ENCODE results near the gene SLC16A14.
A peak's percentile ranks its signal among the peaks of the same experiment; 100 is the strongest.

Gene SLC16A14

DNA sequence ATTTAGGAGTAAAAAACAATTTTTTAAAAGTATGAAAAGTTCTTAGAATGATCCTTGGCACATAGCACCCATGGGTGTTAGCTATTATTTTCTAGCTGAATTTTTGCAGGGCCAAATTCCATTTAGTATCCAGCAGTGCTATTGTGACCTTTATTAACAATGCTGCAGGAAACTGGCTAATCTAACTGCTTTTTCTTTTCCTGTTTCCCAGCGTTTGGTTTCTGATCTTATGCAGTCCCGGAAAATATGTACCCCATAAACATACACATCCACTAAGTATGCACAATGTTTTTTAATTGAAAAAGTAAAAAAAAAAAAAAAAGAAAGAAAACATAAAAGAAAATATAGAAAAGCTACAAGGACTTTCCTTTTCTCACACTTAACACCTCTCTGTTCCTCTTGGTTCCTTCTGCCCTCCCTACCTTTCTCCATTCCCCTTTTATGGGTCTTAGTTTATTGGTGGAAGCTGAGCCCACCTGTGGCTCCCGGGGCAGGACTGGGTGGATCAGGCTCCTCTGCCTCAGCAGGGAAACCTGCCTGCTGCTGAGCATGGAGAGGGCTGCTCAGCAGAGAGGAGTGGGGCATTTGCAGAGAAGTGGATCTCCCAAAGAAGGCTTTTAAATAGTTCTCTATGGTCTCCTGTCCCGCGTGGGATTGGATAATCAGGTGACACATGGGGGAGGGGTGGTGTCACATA is 9.3 kb upstream of the SLC16A14 start:
- TF ChIP-seq, protein P1, sequence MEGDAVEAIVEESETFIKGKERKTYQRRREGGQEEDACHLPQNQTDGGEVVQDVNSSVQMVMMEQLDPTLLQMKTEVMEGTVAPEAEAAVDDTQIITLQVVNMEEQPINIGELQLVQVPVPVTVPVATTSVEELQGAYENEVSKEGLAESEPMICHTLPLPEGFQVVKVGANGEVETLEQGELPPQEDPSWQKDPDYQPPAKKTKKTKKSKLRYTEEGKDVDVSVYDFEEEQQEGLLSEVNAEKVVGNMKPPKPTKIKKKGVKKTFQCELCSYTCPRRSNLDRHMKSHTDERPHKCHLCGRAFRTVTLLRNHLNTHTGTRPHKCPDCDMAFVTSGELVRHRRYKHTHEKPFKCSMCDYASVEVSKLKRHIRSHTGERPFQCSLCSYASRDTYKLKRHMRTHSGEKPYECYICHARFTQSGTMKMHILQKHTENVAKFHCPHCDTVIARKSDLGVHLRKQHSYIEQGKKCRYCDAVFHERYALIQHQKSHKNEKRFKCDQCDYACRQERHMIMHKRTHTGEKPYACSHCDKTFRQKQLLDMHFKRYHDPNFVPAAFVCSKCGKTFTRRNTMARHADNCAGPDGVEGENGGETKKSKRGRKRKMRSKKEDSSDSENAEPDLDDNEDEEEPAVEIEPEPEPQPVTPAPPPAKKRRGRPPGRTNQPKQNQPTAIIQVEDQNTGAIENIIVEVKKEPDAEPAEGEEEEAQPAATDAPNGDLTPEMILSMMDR (IDR thresholded peaks at IDR 0.05; ENCODE audit: low read depth, low read length), result no peak
- in situ Hi-C loops (cut with HindIII; ENCODE audit: low sequenced_read_pairs), result no loop called here
- no peak overlapping the region for H3K4me3 ChIP-seq (ENCODE audit: low read depth, low read length)
- no peak for DNase-seq (ENCODE audit: low read depth, low spot score)

DNA sequence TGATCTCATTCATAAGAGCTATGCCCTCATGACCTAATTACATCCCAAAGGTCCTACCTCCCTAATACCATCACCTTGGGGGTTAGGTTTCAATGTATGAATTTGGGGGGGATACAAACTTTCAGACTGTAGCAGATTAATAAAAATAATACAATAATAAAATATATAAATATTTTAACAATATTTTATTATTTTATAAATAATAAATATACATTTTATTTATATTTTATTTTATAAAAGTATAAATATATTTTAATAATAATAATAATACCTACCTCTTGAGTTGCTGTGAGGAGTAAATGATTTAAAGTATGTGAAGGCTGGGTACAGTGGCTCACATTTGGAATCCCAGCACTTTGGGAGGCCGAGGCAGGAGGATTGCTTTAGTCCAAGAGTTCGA is 8.1 kb upstream of the SLC16A14 start:
- no peak for DNase-seq (ENCODE audit: low read depth, low spot score)
- H3K4me3 ChIP-seq (ENCODE audit: low read depth, low read length), result no peak overlapping the region
- in situ Hi-C loops (cut with HindIII; ENCODE audit: low sequenced_read_pairs), result no loop called here
- TF ChIP-seq, protein P1 (IDR thresholded peaks at IDR 0.05; ENCODE audit: low read depth, low read length), result no peak

DNA sequence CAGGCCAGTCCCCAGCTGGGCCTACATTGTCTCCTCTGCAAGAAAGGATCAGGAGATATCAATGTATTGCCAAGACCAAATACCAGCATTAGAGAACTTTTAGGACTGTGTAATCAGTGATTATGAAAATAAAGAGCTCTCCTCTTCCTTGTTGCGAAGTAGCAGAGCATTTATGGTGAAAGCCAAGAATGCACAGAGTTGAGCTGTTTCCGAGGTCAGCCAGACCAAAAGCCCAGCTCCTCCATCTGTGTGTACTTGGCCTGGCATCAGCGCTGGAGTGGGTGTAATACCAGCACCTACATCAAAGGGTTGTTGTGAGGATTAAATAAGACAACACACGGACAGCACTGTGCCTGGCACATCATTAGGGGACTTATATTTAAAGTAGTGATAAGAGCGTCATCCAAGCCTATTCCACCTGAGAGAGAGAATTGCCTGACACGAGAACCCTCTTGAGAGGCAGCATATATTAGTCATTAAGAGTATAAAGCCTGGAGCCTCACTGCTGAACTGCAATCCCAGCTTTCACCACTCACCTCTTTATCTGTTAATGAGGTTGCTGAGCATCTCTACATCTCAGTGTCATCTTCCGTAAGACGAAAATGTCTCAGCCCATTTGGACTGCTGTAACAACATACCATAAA is 7.4 kb upstream of the SLC16A14 start:
- no peak for DNase-seq (ENCODE audit: low read depth, low spot score)
- H3K4me3 ChIP-seq (ENCODE audit: low read depth, low read length), result no peak overlapping the region
- TF ChIP-seq, protein P1 (IDR thresholded peaks at IDR 0.05; ENCODE audit: low read depth, low read length), result no peak
- in situ Hi-C loops (cut with HindIII; ENCODE audit: low sequenced_read_pairs), result no loop called here

DNA sequence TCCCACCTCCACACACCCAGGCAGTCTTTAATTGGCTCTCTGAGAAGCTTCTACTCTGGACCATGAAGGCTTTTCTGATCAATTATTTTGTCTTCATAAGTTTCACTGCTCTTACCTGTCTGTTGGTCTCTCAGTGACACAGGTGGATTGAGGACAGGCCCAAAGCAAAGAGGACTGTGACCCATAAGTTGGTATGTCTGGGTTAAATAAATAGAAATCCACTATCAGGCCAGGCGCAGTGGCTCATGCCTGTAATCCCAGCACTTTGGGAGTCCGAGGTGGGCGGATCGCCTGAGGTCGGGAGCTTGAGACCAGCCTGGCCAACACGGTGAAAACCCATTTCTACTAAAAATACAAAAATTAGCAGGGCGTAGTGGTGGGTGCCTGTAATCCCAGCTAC is 2.7 kb upstream of the SLC16A14 start:
- no peak overlapping the region for H3K4me3 ChIP-seq (ENCODE audit: low read depth, low read length)
- DNase-seq (ENCODE audit: low read depth, low spot score), result no peak
- TF ChIP-seq, protein P1 (IDR thresholded peaks at IDR 0.05; ENCODE audit: low read depth, low read length), result no peak
- in situ Hi-C loops (cut with HindIII; ENCODE audit: low sequenced_read_pairs), result no loop called here

DNA sequence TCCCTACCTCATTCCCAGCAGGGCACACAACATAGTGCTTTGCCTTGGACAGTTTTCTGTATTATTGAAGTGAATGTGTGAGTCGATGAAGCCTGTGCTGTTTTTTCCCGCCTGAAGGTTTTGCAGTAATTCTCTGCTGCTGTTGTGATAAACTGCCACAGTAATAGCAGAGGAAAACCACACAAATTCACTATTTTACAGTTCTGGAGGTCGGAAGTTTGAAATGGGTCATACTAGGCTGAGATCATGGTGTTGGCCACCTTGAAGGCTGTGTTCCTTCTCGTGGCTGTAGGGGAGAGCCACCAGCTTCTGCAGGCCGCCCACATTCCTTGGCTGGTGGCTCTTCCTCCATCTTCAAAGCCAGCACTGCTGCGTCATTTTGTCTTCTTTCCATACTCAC is 678 bp upstream of the SLC16A14 start:
- no peak overlapping the region for H3K4me3 ChIP-seq (ENCODE audit: low read depth, low read length)
- TF ChIP-seq, protein P1 (IDR thresholded peaks at IDR 0.05; ENCODE audit: low read depth, low read length), result no peak
- in situ Hi-C loops (cut with HindIII; ENCODE audit: low sequenced_read_pairs), result no loop called here

DNA sequence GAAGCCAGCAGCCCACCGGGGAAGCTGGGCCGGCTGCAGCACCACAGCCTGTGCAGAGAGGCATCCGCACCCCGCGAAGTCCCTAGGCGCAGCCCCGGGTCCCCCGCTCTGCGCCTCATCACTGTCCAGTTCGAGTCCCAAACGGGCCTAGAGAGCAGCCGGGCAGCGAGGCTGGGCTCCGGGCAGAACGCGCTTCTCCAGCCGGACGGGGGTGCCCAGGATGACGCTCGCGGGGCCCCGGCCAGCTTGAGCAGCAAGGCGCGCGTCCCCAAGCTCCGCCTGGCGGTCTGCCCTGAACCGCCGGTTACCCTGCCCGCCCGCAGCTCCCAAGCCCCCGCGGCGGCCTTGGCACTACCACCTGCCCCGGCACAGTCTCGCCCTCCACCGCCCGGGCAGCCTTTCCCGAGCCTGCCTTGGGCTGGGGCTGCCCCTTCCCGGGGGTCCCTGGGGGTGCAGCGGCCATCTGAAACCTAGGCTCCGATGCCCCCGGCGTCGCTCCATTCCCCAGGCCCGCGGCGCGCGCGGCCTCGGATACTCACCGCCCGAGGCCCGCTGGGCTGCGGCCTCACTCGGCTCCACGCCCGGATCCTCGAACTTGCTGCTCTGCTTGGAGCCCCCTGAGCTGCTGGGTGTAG is 591 bp downstream of the SLC16A14 start:
- DNase-seq (ENCODE audit: low read depth, low spot score), result peak; percentile 37
- TF ChIP-seq, protein P1 (IDR thresholded peaks at IDR 0.05; ENCODE audit: low read depth, low read length), result peak; percentile 4
- peak overlapping the region; percentile 50 for H3K4me3 ChIP-seq (ENCODE audit: low read depth, low read length)
- in situ Hi-C loops (cut with HindIII; ENCODE audit: low sequenced_read_pairs), result no loop called here

More for the DNA sequence above, 678 bp upstream of the SLC16A14 start:
- no peak for DNase-seq (ENCODE audit: low read depth, low spot score)

All from astrocyte of the spinal cord (primary cell).